HG03066 (cell line): ENCODE measurements around the gene ARHGEF25.
"Not testable (repeated sequence)": the region's sequence is repeated elsewhere in the genome, so short reads cannot be mapped to it uniquely, and the experiment has no call there.

Source experiments
- ATAC-seq: cut with Tn5 transposase; IDR thresholded peaks from one replicate; pipeline ENCODE4 v1.9.1; 2021; ENCODE audit warnings: low read depth; ENCODE audit not compliant: unreplicated experiment

Gene ARHGEF25

GRCh38 chr12:57611108-57611826 lies at the start of gene ARHGEF25:
ARHGEF25 (plus strand) TSS chr12:57611435; CDS start chr12:57611895, 460 bp downstream.
- ATAC-seq, result no peak

- no peak for ATAC-seq
Observed at GRCh38 chr12:57563358-57563757, 47.9 kb upstream of the ARHGEF25 start.

DNA sequence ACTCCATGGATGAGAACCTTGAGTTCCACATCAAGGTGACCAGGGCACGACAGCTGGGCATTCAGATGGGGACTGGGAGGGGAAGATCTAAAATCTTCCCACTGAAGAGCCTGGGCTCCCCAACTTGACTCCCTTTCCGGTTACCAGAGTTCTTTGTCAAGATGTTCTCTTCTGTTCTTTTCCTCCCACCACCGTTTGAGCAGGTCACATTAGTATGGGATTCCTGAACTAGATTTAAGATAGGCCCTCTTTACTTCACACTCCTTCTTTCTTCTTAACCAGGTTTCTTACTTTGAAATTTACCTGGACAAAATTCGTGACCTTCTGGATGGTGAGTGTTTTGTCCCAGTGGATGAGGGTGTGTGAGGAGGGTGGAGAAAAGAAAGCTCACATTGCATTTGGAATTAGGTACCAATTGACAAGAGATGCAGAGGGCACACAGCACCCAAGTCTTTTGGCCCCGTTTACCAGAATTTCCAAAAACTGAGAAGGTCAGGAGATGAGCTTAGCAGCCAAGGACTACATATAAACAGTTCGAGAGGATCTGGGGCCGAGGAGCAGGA lies 47.0 kb upstream of the ARHGEF25 start:
- no peak for ATAC-seq

DNA sequence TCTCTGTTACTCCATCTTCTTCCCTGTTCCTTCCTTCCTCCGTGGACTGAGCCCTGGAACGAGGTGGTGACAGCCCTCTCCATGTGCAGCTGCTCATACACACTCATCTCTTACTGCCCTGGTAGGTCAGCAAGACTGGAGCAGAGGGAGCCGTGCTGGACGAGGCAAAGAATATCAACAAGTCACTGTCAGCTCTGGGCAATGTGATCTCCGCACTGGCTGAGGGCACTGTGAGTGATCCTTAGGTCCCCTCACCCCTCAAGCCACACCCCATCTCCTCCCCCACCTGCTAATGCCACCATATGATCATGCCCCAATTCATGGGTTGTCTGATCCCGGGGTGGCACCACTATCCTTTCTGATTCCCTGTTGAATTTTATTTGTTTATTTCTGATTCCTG lies 42.4 kb upstream of the ARHGEF25 start:
- no peak for ATAC-seq

DNA sequence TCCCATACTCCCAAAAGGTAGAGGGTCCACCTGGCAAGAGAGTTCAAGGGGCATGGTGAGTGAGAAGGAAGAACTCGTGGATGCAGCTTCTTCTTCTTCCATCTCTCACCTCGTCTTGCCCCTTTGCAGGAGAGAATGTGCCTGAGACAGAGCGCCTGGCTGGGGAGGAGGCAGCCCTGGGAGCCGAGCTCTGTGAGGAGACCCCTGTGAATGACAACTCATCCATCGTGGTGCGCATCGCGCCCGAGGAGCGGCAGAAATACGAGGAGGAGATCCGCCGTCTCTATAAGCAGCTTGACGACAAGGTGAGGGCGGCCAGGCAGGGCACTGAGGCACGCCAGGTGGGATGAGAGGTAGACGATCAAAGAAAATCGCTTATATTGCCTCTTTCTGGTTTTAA lies 41.4 kb upstream of the ARHGEF25 start:
- no peak for ATAC-seq

- not testable (repeated sequence) for ATAC-seq
Observed at GRCh38 chr12:57570438-57570837, 40.8 kb upstream of the ARHGEF25 start.

GRCh38 chr12:57571926-57572762 lies 39.1 kb upstream of the ARHGEF25 start:
- ATAC-seq, result no peak

GRCh38 chr12:57574795-57575194 lies 36.4 kb upstream of the ARHGEF25 start:
- ATAC-seq, result no peak

DNA sequence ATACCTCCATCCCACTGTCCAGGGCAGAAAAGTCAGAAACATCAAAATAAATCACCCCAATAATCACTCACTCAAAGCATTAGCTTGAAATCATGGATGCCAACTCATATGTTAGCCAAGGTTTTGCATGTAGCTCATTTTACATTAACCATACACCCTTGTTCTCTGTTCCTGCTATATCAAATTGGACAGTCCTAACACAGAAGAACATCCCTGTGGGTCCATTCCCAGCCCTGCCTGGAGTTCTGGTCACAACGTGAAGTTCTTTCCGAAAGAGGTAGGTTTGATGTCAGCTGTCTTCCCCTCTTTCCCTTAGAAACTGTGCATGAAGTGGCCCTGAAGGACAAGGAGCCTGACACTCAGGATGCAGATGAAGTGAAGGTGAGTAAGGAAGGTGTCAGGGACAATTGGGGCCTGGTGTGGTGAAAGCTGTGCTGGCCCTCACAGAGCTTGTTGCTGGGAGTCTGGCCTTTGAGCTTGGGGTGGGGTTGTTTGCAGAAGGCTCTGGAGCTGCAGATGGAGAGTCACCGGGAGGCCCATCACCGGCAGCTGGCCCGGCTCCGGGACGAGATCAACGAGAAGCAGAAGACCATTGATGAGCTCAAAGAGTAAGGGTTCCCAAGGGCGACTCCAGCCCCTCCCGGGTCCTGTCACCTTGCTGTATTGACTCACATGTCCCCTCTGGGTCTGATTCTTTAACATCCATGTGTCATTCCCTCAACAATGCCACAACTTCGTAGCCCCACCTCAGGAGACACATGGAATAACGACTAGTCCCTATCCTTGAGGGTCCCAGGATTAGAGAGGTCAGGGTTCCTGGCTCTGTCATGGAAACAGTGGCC lies 35.2 kb upstream of the ARHGEF25 start:
- no peak for ATAC-seq

GRCh38 chr12:57576613-57577160 lies 34.5 kb upstream of the ARHGEF25 start:
- ATAC-seq, result no peak

GRCh38 chr12:57577981-57578758 lies 33.1 kb upstream of the ARHGEF25 start:
- ATAC-seq, result no peak

GRCh38 chr12:57579011-57579410 lies 32.2 kb upstream of the ARHGEF25 start:
- ATAC-seq, result no peak

DNA sequence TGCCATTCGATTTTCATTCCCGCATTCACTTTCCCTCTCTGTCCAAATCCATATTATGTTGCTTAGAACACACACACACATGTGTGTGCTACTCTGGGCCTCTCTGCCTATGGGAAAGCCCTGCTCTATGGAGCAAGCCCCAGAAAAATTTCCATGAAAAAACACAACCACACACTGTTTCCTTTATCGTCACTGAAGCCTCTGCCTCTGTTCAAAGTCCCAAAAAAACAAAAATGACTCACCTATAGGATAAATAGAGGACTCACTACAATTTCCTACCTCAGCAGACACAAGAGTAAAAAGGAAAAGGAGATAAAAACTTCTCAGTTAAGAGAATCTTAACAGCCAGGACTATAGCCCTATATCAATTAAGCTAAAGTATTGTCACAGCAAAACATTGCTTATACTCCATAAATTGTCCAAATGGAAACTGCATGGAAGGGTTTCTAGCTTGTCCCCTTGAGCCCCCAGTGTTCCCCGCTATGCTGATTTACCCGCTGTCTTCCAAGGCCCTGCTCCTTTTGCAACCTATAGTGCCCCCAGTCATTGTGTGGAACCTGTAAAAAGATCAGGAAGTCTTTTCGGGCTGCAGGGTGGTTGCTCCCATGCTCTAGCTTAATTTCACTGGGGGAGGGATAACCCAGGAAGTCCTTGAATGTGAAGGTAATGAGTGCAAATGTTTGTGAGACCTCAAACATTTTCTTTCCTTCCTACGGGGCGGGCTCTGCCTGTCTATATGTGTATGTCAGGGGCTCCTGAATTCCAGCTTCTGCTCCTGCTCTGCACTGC lies 31.4 kb upstream of the ARHGEF25 start:
- no peak for ATAC-seq

DNA sequence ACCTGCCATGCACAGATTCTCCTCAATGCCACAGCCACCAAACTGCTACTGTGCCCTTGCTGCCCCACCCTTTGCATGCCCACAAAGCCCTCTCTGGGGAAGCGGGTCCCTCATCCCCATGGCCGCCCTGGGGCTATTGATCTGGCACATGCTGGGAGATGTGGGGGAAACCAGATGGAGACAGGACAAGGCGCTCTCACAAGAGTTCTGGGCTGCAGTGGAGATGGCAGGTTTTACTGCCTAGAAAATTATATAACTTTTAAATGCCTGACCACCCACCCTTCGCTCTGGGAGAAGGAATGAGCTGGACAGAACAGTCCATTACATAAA lies 30.8 kb upstream of the ARHGEF25 start:
- no peak for ATAC-seq

DNA sequence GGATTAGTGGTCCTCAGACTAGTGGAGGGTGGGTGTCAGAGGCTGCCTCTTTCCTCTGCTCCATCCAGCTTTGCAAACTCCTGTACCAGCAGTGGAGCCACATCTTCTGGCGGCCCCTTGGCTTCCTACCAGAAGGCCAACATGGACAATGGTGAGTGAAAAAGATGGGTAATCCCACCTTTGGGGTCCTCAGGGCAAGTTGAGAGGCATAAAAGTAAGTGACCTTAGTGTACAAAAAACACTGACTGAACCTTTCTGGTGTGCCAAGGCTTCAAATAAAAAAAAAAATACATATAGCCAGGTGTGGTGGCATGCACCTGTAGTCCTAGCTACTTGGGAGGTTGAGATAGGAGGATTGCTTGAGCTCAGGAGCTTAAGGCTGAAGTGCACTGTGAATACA lies 29.4 kb upstream of the ARHGEF25 start:
- ATAC-seq, result no peak

- no peak for ATAC-seq
Observed at GRCh38 chr12:57582440-57582839, 28.8 kb upstream of the ARHGEF25 start.

GRCh38 chr12:57583008-57583831 lies 28.0 kb upstream of the ARHGEF25 start:
- ATAC-seq, result peak; percentile 92

GRCh38 chr12:57584050-57584449 lies 27.2 kb upstream of the ARHGEF25 start:
- ATAC-seq, result no peak
